ENCODE data around the gene C16orf95. TPM values are rescaled to one million over a fixed set of nuclear protein-coding genes. Genes with fewer than 3 reads are reported as not detected.

Gene C16orf95
- total and polyA plus RNA-seq, 3 donors from 2014 or later = 53.1 to 203 (median 71.9) TPM

DNA sequence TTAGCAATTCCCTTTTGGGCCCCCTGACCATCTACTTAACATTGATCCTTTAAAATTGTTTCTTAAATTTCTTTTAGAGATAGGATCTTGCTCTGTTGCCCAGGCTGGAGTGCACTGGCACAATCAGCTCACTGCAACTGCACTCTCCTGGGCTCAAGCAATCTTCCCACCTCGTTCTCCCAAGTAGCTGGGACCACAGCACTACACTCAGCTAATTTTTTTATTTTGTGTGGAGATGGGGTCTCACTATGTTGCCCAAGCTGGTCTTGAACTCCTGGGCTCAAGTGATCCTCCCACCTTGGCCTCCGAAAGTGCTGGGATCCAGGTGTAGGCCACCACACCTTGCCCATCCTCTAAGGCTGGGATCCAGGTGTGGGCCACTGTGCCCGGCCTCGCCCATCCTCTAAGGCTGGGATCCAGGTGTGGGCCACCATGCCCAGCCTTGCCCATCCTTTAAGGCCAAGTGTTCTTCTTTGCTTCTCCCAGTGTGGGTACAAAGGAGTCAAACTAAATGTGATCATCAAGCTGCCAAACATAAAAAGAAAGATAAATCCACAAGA lies 13.2 kb downstream of the C16orf95 start:
- intact Hi-C loops (cut with DNase I; ENCODE audit: low total_unique reads) = no loop called here
- Histone ChIP-seq H3K27ac (no peak overlapping the region), H3K9me3 (no peaks in the 10 kb centered on the region)

GRCh38 chr16:87303431-87303930 lies 13.7 kb downstream of the C16orf95 start:
- Histone ChIP-seq H3K27me3 (no peaks in the 10 kb centered on the region), H3K9me3 (no peaks in the 10 kb centered on the region), H3K27ac (no peak overlapping the region), H3K4me1 (no peaks in the 10 kb centered on the region), H3K4me3 (no peak overlapping the region), H3K36me3 (ENCODE audit: low read depth, missing control alignments) (no peaks in the 10 kb centered on the region)
- intact Hi-C loops (cut with DNase I; ENCODE audit: low total_unique reads) = no loop called here
- no peak for DNase-seq
- no peak for TF ChIP-seq POLR2A (IDR thresholded peaks at IDR 0.05)
- TF ChIP-seq, protein P1, sequence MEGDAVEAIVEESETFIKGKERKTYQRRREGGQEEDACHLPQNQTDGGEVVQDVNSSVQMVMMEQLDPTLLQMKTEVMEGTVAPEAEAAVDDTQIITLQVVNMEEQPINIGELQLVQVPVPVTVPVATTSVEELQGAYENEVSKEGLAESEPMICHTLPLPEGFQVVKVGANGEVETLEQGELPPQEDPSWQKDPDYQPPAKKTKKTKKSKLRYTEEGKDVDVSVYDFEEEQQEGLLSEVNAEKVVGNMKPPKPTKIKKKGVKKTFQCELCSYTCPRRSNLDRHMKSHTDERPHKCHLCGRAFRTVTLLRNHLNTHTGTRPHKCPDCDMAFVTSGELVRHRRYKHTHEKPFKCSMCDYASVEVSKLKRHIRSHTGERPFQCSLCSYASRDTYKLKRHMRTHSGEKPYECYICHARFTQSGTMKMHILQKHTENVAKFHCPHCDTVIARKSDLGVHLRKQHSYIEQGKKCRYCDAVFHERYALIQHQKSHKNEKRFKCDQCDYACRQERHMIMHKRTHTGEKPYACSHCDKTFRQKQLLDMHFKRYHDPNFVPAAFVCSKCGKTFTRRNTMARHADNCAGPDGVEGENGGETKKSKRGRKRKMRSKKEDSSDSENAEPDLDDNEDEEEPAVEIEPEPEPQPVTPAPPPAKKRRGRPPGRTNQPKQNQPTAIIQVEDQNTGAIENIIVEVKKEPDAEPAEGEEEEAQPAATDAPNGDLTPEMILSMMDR (IDR thresholded peaks at IDR 0.05) = no peak
- whole genome bisulfite sequencing, 2 donors = 78 to 90% methylated on average over 1 to 7 of the region's 7 CpGs

More for the DNA sequence above, 13.2 kb downstream of the C16orf95 start:
- WGBS, 2 donors = 90 to 100% methylated on average over 4 of the region's 4 CpGs
- no peaks in the 10 kb centered on the region for H3K27me3 ChIP-seq
- H3K4me3 ChIP-seq = no peak overlapping the region
- no peaks in the 10 kb centered on the region for H3K36me3 ChIP-seq (ENCODE audit: low read depth, missing control alignments)
- no peak for TF ChIP-seq POLR2A (IDR thresholded peaks at IDR 0.05)
- TF ChIP-seq, protein P1 (IDR thresholded peaks at IDR 0.05) = no peak
- no peaks in the 10 kb centered on the region for H3K4me1 ChIP-seq
- no peak for DNase-seq

- H3K36me3 ChIP-seq (ENCODE audit: low read depth, missing control alignments) = no peaks in the 10 kb centered on the region
- 81 to 89% methylated on average over 13 of the region's 13 CpGs for WGBS, 2 donors
- no peaks in the 10 kb centered on the region for H3K27me3 ChIP-seq
- DNase-seq = no peak
- no peaks in the 10 kb centered on the region for H3K4me1 ChIP-seq
- no peak overlapping the region for H3K27ac ChIP-seq
- intact Hi-C loops (cut with DNase I; ENCODE audit: low total_unique reads) = no loop called here
- TF ChIP-seq, protein P1 (IDR thresholded peaks at IDR 0.05) = no peak
- TF ChIP-seq POLR2A (IDR thresholded peaks at IDR 0.05) = no peak
- H3K4me3 ChIP-seq = no peak overlapping the region
- no peaks in the 10 kb centered on the region for H3K9me3 ChIP-seq
Measured at GRCh38 chr16:87298857-87299465, 18.2 kb downstream of the C16orf95 start.

- H3K27ac ChIP-seq = no peak overlapping the region
- no peak overlapping the region for H3K4me3 ChIP-seq
- WGBS, 2 donors = 67 to 73% methylated on average over 13 to 15 of the region's 15 CpGs
- no peaks in the 10 kb centered on the region for H3K27me3 ChIP-seq
- H3K4me1 ChIP-seq = no peaks in the 10 kb centered on the region
- intact Hi-C loops (cut with DNase I; ENCODE audit: low total_unique reads) = no loop called here
- TF ChIP-seq, protein P1 (IDR thresholded peaks at IDR 0.05) = peak in 1 of 3 experiments; percentile 54
- no peak for TF ChIP-seq POLR2A (IDR thresholded peaks at IDR 0.05)
- H3K9me3 ChIP-seq = no peaks in the 10 kb centered on the region
- DNase-seq = peak; percentile 38
- no peaks in the 10 kb centered on the region for H3K36me3 ChIP-seq (ENCODE audit: low read depth, missing control alignments)
Measured at GRCh38 chr16:87297918-87298631, 19.1 kb downstream of the C16orf95 start.
